PC-3 (cell line): Measurements from ENCODE around the gene ZNF548.

Experiments
- CTCF ChIP-seq: fragments of 300-600 bp; sonication (generic); conservative IDR thresholded peaks from 2 replicates; pipeline ENCODE4 v1.5.1; 2017; ENCODE audit warnings: antibody characterized with exemption, low read depth, mild to moderate bottlenecking, low read length
- EZH2 ChIP-seq: fragments of 300-600 bp; sonication (generic); IDR thresholded peaks from one replicate; pipeline ENCODE4 v1.6.1; 2017; ENCODE audit warnings: antibody characterized with exemption, mild to moderate bottlenecking, low read length; ENCODE audit not compliant: unreplicated experiment
- EZH2phosphoT487 ChIP-seq: fragments of 300-600 bp; sonication (generic); IDR thresholded peaks from 2 replicates; pipeline ENCODE4 v1.6.1; 2018; ENCODE audit warnings: mild to moderate bottlenecking, antibody characterized with exemption, low read length, borderline replicate concordance

- TF ChIP-seq CTCF (no peak), EZH2 (no peak), EZH2phosphoT487 (no peak)
Observed at GRCh38 chr19:57342582-57342981, 47.1 kb upstream of the ZNF548 start.
